AG04449 (cell line): ENCODE measurements around the gene ZNF727.
"Not testable (repeated sequence)": the region's sequence is repeated elsewhere in the genome, so short reads cannot be mapped to it uniquely, and the experiment has no call there.

Source experiments
- CTCF ChIA-PET: fragments of 350-600 bp; formaldehyde crosslinking; extraction: SDS; loops from one replicate; lab custom pipeline; 2021; ENCODE audit warnings: antibody characterized with exemption; lab: Yijun Ruan, JAX
- POLR2A ChIA-PET: fragments of 400-600, 350-600 bp; formaldehyde crosslinking; extraction: SDS; loops from one replicate; lab custom pipeline; 2020; ENCODE audit warnings: antibody characterized with exemption, inconsistent platforms; lab: Yijun Ruan, JAX
- DNase-seq: peaks from one replicate; pipeline ENCODE4 v3.0.0-alpha.2; 2010; ENCODE audit warnings: low read depth, low spot score
- H3K4me3 ChIP-seq: 2 replicates; pipeline ENCODE4 v1.5.1; 2011; ENCODE audit warnings: low read depth, mild to moderate bottlenecking, control low read depth, low read length
- CTCF ChIP-seq: IDR thresholded peaks from one replicate; pipeline ENCODE4 v1.5.1; 2011; ENCODE audit warnings: mild to moderate bottlenecking, moderate library complexity, low read length, control low read depth, inconsistent platforms; ENCODE audit not compliant: insufficient read depth; ENCODE audit errors: missing control alignments

Gene ZNF727

GRCh38 chr7:64045301-64046040, at the start of gene ZNF727:
ZNF727 (plus strand) TSS chr7:64045434; CDS start chr7:64045622, 188 bp downstream.
- no peak for DNase-seq
- POLR2A ChIA-PET: no interaction called here
- TF ChIP-seq CTCF: no peak

GRCh38 chr7:63998549-63998948, 46.7 kb upstream of the ZNF727 start, which contains the start of gene ZNF722:
ZNF722 (plus strand) TSS chr7:63998849; CDS start chr7:63998962, 113 bp downstream.
- no peak within 1 kb of the TSS for H3K4me3 ChIP-seq
- CTCF ChIA-PET: no interaction called here
- POLR2A ChIA-PET: no interaction called here
- DNase-seq: no peak
- TF ChIP-seq CTCF: no peak

More at GRCh38 chr7:64045301-64046040, at the start of gene ZNF727:
- CTCF ChIA-PET: no interaction called here
- H3K4me3 ChIP-seq: no peak within 1 kb of the TSS

GRCh38 chr7:64015496-64015895, 29.7 kb upstream of the ZNF727 start:
- DNase-seq, CTCF ChIA-PET, H3K4me3 ChIP-seq, POLR2A ChIA-PET: not testable (repeated sequence)

- DNase-seq: no peak
- TF ChIP-seq CTCF: no peak
- POLR2A ChIA-PET: no interaction called here
- H3K4me3 ChIP-seq: no peak overlapping the region
- CTCF ChIA-PET: no interaction called here
Measured at GRCh38 chr7:64035388-64035787, 9.8 kb upstream of the ZNF727 start.

GRCh38 chr7:64037095-64037494, 8.1 kb upstream of the ZNF727 start:
- no peak overlapping the region for H3K4me3 ChIP-seq
- DNase-seq: no peak
- no peak for TF ChIP-seq CTCF
- ChIA-PET POLR2A (no interaction called here), CTCF (no interaction called here)

- POLR2A ChIA-PET: no interaction called here
- CTCF ChIA-PET: no interaction called here
- DNase-seq: no peak
- no peak for TF ChIP-seq CTCF
- no peak overlapping the region for H3K4me3 ChIP-seq
Measured at GRCh38 chr7:64046041-64046389, 781 bp downstream of the ZNF727 start.

GRCh38 chr7:64077837-64078698, 32.8 kb downstream of the ZNF727 start:
- CTCF ChIA-PET, DNase-seq, H3K4me3 ChIP-seq, POLR2A ChIA-PET: not testable (repeated sequence)
